ENCODE measurements around the gene LYRM9.

LYRM9 gene

DNA sequence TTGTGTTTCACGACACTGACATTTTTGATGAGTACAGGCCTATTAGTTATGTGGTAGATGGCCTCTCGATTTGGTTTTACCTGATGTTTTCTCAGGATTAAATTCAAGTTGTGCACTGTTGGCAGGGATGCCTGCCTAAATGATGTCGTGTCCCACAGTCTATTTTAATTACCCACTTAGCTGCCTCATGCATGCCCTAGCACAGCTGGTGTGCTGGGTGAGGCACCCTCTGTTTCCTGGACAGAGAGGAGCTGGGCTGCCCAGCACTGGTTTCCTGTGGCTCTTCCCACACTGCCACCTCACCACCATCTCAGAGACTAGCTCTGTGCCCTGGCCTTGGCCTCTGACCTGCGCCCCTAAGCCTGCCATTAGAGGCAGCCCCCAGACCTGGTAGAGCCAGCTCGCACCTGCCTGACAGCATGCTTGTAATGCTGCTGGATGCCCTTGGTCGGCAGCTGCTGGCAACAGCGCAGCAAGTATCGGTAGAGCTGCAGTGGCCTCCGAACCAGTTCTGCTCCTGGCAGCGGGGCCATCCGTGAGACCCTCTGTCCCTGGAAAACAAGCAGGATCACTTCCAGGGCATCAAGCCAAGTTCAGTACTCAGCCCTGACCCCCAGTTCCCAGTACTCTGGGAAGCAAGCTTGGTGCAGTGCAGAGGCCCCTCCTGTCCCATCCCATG lies 10.9 kb downstream of the LYRM9 start:
- H3K27ac ChIP-seq = no peak overlapping the region
- DNase-seq (ENCODE audit: low read depth, low spot score) = no peak

- DNase-seq (ENCODE audit: low read depth, low spot score) = no peak
- no peak overlapping the region for H3K27ac ChIP-seq
Observed at GRCh38 chr17:27879987-27880608, 13.1 kb downstream of the LYRM9 start.

- no peak overlapping the region for H3K27ac ChIP-seq
- no peak for DNase-seq (ENCODE audit: low read depth, low spot score)
Observed at GRCh38 chr17:27878776-27879562, 14.2 kb downstream of the LYRM9 start.

DNA sequence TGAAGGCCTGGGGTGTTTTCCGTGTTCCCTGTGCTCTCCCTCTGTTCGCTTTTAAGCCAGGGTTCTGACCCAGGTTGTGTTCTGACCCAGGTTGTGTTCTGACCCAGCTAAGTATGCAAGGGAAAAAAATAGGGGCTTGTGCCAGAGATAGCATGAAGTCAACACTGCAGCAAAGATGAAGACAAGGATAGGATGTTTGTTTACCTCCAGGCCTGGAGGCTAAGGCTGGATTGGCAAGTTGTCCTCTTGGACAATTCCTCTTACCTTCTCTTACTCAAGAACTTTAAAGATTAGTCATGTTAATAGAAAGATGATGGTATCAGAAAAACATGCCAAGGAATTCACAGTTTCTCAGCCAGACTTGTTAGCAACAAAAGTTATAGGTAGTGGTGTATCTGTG lies 19.4 kb downstream of the LYRM9 start:
- H3K27ac ChIP-seq = no peak overlapping the region
- DNase-seq (ENCODE audit: low read depth, low spot score) = peak; percentile 46

DNA sequence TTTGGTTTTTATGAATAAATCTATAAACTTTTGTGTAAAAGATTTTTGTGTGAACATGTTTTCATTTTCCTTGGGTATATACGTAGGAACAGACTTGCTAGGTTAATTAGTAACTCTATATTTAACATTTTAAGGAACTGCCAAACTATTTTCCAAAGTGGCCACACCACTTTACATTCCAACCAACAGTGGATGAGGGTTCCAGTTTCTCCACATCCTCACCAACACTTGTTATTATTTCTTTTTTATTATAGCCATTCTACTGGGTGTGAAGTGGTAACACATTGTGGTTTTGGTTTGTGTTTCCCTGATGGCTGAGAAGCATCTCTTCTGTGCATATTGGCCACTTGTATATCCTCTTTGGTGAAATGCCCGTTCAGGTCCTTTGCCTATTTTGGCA lies 20.0 kb downstream of the LYRM9 start:
- H3K27ac ChIP-seq = no peak overlapping the region
- no peak for DNase-seq (ENCODE audit: low read depth, low spot score)

DNA sequence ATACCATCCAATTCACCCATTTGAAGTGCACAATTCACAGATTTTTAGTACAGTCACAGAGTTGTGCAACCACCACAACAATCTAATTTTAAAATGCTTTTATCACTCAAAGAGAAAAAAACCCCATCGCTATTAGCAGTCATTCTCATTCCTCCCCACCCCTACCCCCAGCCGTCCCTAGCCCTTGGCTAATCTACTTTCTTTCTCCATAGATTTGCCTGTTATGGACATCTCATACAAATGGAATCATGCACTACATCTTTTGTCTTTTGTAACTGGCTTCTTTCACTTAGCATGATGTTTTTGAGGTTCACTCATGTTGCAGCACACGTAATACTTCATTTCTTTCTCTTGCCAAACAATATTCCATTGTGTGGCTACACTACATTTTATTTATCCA lies 20.4 kb downstream of the LYRM9 start:
- DNase-seq (ENCODE audit: low read depth, low spot score) = no peak
- H3K27ac ChIP-seq = no peak overlapping the region

GRCh38 chr17:27871407-27871806 lies 21.8 kb downstream of the LYRM9 start:
- DNase-seq (ENCODE audit: low read depth, low spot score) = no peak
- H3K27ac ChIP-seq = no peak overlapping the region

GRCh38 chr17:27870345-27870744 lies 22.8 kb downstream of the LYRM9 start:
- no peak for DNase-seq (ENCODE audit: low read depth, low spot score)
- no peak overlapping the region for H3K27ac ChIP-seq

- DNase-seq (ENCODE audit: low read depth, low spot score) = no peak
- no peak overlapping the region for H3K27ac ChIP-seq
Observed at GRCh38 chr17:27868565-27868964, 24.6 kb downstream of the LYRM9 start.

DNA sequence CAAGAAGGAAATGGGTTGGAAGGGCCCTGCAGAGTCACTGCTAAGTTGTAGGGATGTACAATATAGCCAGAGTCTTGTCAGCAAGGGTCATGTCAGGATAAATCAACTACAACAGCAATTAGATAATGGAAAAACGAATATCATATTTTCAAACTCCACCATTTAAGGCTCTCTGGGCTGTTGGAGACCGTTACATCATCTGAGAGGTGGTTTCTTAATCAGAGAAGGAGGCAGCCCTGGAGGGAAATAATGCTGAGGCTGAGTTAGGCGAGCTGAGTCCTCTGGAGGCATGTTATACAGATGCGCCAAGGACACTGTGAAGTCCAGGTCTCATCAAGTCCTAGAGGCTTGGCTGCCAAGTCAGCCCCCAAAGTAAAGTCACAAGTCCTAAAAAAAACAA lies 30.3 kb downstream of the LYRM9 start:
- no peak for DNase-seq (ENCODE audit: low read depth, low spot score)
- H3K27ac ChIP-seq = no peak overlapping the region

DNA sequence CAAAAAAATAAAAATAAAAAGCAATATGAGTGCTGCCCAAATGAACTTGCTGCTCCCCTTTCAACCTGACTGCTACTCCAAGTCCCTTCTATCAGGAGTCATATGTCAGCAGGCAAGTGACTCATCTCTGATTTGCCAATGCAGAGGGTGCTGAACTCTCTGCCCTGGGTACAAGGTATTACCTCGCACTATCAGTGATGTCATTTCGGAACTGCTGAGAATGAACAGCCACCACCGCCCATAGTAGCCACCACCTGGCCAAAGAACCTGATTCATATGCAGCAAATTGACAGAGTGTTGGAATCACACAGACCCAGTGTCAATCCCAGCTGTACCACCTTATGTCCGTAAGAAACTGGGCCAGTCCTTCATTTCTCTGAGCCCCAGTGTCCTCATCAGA lies 31.2 kb downstream of the LYRM9 start:
- no peak for DNase-seq (ENCODE audit: low read depth, low spot score)
- no peak overlapping the region for H3K27ac ChIP-seq

DNA sequence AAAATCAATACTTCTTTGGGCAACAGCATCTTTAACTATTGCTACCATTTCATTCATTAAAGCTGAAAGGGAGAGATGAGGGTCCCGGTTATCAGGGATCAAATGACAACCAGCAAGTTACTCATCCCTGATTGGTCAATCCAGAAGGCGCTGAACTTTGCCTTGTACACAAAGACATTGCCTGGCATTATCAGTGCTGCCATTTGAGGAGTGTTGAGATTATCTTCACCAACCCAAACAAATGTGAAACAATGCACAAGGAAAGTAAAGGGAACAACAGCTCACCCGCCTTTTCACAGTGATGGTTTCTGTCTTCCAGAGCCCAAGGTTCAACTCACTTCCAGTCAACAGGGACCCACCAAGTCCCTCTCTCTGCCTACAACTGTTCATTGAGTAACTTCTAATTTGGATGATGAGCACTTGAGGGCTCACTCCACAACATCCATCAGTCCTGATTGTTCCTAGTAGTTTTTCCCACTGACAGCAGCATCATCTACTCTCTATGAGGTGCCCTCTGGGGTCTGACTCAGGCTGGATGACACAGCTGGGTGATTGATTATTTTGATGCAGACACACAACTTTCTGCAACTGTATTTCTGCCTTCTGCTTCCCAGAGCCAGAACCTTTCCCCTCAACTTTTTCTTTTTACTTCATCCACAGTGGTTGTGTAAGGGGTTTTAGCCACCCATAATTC lies 32.0 kb downstream of the LYRM9 start:
- no peak overlapping the region for H3K27ac ChIP-seq
- no peak for DNase-seq (ENCODE audit: low read depth, low spot score)

GRCh38 chr17:27858621-27859305 lies 34.4 kb downstream of the LYRM9 start:
- H3K27ac ChIP-seq = no peak overlapping the region
- no peak for DNase-seq (ENCODE audit: low read depth, low spot score)

DNA sequence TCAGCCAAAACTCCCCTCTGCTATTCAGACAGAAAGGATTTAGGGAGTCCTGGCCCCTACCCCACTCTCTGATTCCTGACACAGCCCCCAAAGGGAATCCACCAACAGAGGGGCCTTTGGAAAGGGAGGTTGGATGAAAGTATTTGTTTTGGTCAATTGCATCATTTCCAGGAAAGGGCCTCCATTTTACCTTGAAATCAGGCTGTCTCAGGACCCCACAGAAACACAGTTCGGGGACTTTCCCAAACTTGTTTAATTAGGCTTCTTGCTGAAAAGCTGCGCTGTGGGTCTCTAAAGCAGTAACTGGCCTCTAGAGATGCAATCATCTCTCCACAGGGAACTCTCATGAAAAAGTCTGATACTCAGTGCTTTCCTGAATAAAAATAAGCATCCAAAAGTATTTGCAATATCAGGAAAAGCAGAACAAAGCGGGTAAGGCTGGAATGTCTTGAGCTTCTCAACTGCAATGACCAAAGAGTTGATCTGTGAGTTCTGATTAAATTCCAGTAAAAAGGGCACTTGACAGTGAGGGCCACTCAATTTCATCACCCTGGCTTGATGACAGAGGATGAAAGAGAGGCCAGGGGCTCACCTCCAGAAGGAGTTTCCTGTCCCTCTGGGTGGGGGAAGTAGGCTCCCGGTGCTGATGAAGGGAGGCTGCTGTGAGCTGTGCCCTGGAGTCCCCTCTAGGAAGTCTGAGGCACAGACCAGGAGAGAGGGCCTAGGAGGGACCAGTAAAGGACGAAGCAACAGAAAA lies 36.3 kb downstream of the LYRM9 start:
- no peak overlapping the region for H3K27ac ChIP-seq
- no peak for DNase-seq (ENCODE audit: low read depth, low spot score)

- DNase-seq (ENCODE audit: low read depth, low spot score) = no peak
Observed at GRCh38 chr17:27855454-27855853, 37.7 kb downstream of the LYRM9 start.

DNA sequence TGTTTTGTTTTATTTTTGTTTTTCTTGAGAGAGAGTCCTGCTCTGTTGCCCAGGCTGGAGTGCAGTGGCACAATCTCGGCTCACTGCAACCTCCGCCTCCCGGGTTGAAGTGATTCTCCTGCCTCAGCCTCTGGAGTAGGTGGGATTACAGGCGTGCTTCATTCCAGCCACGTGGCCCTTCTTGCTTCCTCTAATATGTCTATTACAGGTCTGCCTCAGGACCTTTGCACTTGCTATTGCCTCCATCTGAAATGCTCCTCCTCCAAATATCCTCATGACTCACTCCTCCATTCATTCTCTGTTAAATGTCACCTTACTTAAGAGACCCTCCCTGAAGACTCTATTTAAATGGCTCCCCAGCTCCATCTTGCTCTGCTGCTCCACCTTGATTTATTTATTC lies 39.0 kb downstream of the LYRM9 start:
- no peak for DNase-seq (ENCODE audit: low read depth, low spot score)

More at GRCh38 chr17:27855454-27855853, 37.7 kb downstream of the LYRM9 start:
- no peak overlapping the region for H3K27ac ChIP-seq

DNA sequence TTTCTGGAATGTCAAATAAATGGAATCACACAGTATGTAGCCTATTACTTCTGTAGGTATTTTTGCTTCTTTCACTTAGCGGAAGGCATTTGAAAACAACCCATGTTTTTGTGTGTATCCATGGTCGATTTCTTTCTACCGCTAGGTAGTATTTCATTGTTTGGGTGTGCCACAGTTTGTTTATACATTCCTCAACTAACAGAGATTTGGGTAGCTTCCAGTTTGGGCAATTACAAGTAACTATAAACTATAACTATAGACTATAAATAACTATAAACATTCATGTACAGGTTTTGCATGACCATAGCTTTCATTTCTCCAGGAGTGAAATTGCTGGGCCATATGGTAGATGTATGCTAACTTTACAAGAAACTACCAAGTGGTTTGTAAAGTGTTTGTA lies 40.1 kb downstream of the LYRM9 start:
- H3K27ac ChIP-seq = no peak overlapping the region
- DNase-seq (ENCODE audit: low read depth, low spot score) = no peak

More for the DNA sequence above, 39.0 kb downstream of the LYRM9 start:
- no peak overlapping the region for H3K27ac ChIP-seq

- no peak for DNase-seq (ENCODE audit: low read depth, low spot score)
- no peak overlapping the region for H3K27ac ChIP-seq
Observed at GRCh38 chr17:27849474-27850185, 43.5 kb downstream of the LYRM9 start.

GRCh38 chr17:27848931-27849330 lies 44.2 kb downstream of the LYRM9 start:
- no peak for DNase-seq (ENCODE audit: low read depth, low spot score)
- no peak overlapping the region for H3K27ac ChIP-seq
